ENCODE measurements around the gene COPS3. TPM values are rescaled to one million over a fixed set of nuclear protein-coding genes. Genes with fewer than 3 reads are reported as not detected.

COPS3 gene
- total and polyA plus RNA-seq, 9 of the 15 experiments (the other 6 are each of a cell fraction or from before 2014, with no cell fraction given) = 92.4 to 295 (median 167) TPM

- TF ChIP-seq FOXP4 (CRISPR knock-in tag; IDR thresholded peaks at IDR 0.05; ENCODE audit: borderline replicate concordance) = no peak
- no peak for TF ChIP-seq CREBBP (IDR thresholded peaks at IDR 0.05; ENCODE audit: low read depth, low read length)
- TF ChIP-seq CREB3L1 (IDR thresholded peaks at IDR 0.05; ENCODE audit: borderline replicate concordance, low read depth) = peak; percentile 70
- TF ChIP-seq CXXC5 (CRISPR knock-in tag; IDR thresholded peaks at IDR 0.05) = peak; percentile 51; the same call in 1 of the 2 replicates
- no peak for TF ChIP-seq AFF4 (CRISPR knock-in tag; IDR thresholded peaks at IDR 0.05)
- TF ChIP-seq LCOR (CRISPR knock-in tag; IDR thresholded peaks at IDR 0.05) = 0 out of 2 replicates have a peak, but pooled peaks have one; percentile 52
- peak; percentile 77 for TF ChIP-seq POLR2B (IDR thresholded peaks at IDR 0.05; ENCODE audit: low read depth, partially characterized antibody)
- TF ChIP-seq CBX1 (IDR thresholded peaks at IDR 0.05; ENCODE audit: low read depth) = peak; percentile 31; the same call in 1 of the 2 replicates
- peak; percentile 95 for TF ChIP-seq CHD2 (IDR thresholded peaks at IDR 0.05; ENCODE audit: low read depth, low read length)
- TF ChIP-seq HMGXB4 (CRISPR knock-in tag; IDR thresholded peaks at IDR 0.05) = 0 out of 2 replicates have a peak, but pooled peaks have one; percentile 27
- peak; percentile 36; the same call in 1 of the 2 replicates for TF ChIP-seq HDAC2 (IDR thresholded peaks at IDR 0.05)
- peak; percentile 84 for TF ChIP-seq ZBTB7A (IDR thresholded peaks at IDR 0.05; ENCODE audit: borderline replicate concordance, control insufficient read depth, low read depth, low read length)
- peak; percentile 96 for TF ChIP-seq E2F3 (CRISPR knock-in tag; IDR thresholded peaks at IDR 0.05)
- peak; percentile 32 for TF ChIP-seq HMGN3 (IDR thresholded peaks at IDR 0.05; ENCODE audit: borderline replicate concordance, extremely low read depth, insufficient read length, low read depth, low read length)
- peak; percentile 80 for TF ChIP-seq POLR2AphosphoS5 (IDR thresholded peaks at IDR 0.05; ENCODE audit: control insufficient read depth, insufficient read depth, low read depth, low read length)
- peak; percentile 37; the same call in 1 of the 2 replicates for TF ChIP-seq SP1 (CRISPR knock-in tag; IDR thresholded peaks at IDR 0.05)
Observed at GRCh38 chr17:17280613-17281549, at the start of gene COPS3 (continued).

Measured in K562 (cell line).